Osteocyte (in vitro differentiated cells): ENCODE measurements around the gene THSD4. TPM values are rescaled to one million over a fixed set of nuclear protein-coding genes. Genes with fewer than 3 reads are reported as not detected.

Source experiments
- DNase-seq: peaks from one replicate; pipeline ENCODE4 v3.0.0; 2021; ENCODE audit warnings: mixed read lengths; ENCODE audit not compliant: unreplicated experiment; ENCODE audit errors: extremely low spot score
- H3K27ac Mint-ChIP-seq: one replicate; pipeline ENCODE4 v1.8.0; 2021; ENCODE audit warnings: mild to moderate bottlenecking, mixed read lengths; ENCODE audit not compliant: unreplicated experiment
- H3K27me3 Mint-ChIP-seq: one replicate; pipeline ENCODE4 v1.8.0; 2021; ENCODE audit warnings: mixed read lengths; ENCODE audit not compliant: unreplicated experiment
- H3K36me3 Mint-ChIP-seq: one replicate; pipeline ENCODE4 v1.8.0; 2021; ENCODE audit warnings: mixed read lengths; ENCODE audit not compliant: unreplicated experiment
- H3K4me1 Mint-ChIP-seq: one replicate; pipeline ENCODE4 v1.8.0; 2021; ENCODE audit warnings: mixed read lengths; ENCODE audit not compliant: unreplicated experiment
- H3K4me3 Mint-ChIP-seq: one replicate; pipeline ENCODE4 v1.8.0; 2021; ENCODE audit warnings: mild to moderate bottlenecking, moderate library complexity, mixed read lengths; ENCODE audit not compliant: unreplicated experiment
- H3K9me3 Mint-ChIP-seq: one replicate; pipeline ENCODE4 v1.8.0; 2021; ENCODE audit warnings: mixed read lengths; ENCODE audit not compliant: unreplicated experiment
- CTCF ChIP-seq: fragments of 200-600 bp; sonication (generic); IDR thresholded peaks from 2 replicates; pipeline ENCODE4 v1.5.0; 2021; ENCODE audit warnings: antibody characterized with exemption, mild to moderate bottlenecking, moderate library complexity
- total RNA-seq: library from RNA; stranded (reverse); gene quantifications from 2 replicates; pipeline ENCODE4 v1.2.1, GENCODE V29; 2021

The THSD4 gene
- total RNA-seq, 1 donor from 2014 or later, result 5.7 TPM

- Mint-ChIP-seq H3K27me3 (peaks cover 7% of the 10 kb centered on the region), H3K4me3 (no peak overlapping the region), H3K36me3 (no peaks in the 10 kb centered on the region), H3K27ac (no peak overlapping the region), H3K4me1 (peaks cover 7% of the 10 kb centered on the region), H3K9me3 (peaks cover 3% of the 10 kb centered on the region)
- no peak for DNase-seq
- no peak for TF ChIP-seq CTCF
These were observed 307.4 kb downstream of the THSD4 start for GRCh38 chr15:71422530-71423259.

- Mint-ChIP-seq H3K27me3 (no peaks in the 10 kb centered on the region), H3K27ac (no peak overlapping the region), H3K36me3 (no peaks in the 10 kb centered on the region), H3K4me3 (peak overlapping the region; percentile 27), H3K9me3 (no peaks in the 10 kb centered on the region), H3K4me1 (peaks cover 11% of the 10 kb centered on the region)
- no peak for TF ChIP-seq CTCF
- no peak for DNase-seq
These were observed 309.5 kb downstream of the THSD4 start for GRCh38 chr15:71424765-71425164.

GRCh38 chr15:71425388-71425787 lies 310.1 kb downstream of the THSD4 start:
- no peak for TF ChIP-seq CTCF
- Mint-ChIP-seq H3K9me3 (no peaks in the 10 kb centered on the region), H3K36me3 (no peaks in the 10 kb centered on the region), H3K4me1 (peaks cover 11% of the 10 kb centered on the region), H3K4me3 (no peak overlapping the region), H3K27me3 (no peaks in the 10 kb centered on the region), H3K27ac (no peak overlapping the region)
- no peak for DNase-seq

- TF ChIP-seq CTCF, result no peak
- DNase-seq, result no peak
- Mint-ChIP-seq H3K27me3 (no peaks in the 10 kb centered on the region), H3K4me1 (peaks cover 11% of the 10 kb centered on the region), H3K4me3 (no peak overlapping the region), H3K9me3 (no peaks in the 10 kb centered on the region), H3K36me3 (no peaks in the 10 kb centered on the region), H3K27ac (no peak overlapping the region)
These were observed 311.5 kb downstream of the THSD4 start for GRCh38 chr15:71426792-71427191.

GRCh38 chr15:71430782-71431181 lies 315.5 kb downstream of the THSD4 start:
- Mint-ChIP-seq H3K4me1 (peaks cover 3% of the 10 kb centered on the region), H3K9me3 (no peaks in the 10 kb centered on the region), H3K27ac (no peak overlapping the region), H3K36me3 (no peaks in the 10 kb centered on the region), H3K4me3 (no peak overlapping the region), H3K27me3 (no peaks in the 10 kb centered on the region)
- no peak for TF ChIP-seq CTCF
- no peak for DNase-seq
